Skin of body (tissue), 2 donors: ENCODE results near the gene METTL6. TPM values are rescaled to one million over a fixed set of nuclear protein-coding genes. Genes with fewer than 3 reads are reported as not detected.
"Not testable (repeated sequence)": the region's sequence is repeated elsewhere in the genome, so short reads cannot be mapped to it uniquely, and the experiment has no call there.

Experiments
- DNase-seq: peaks from one replicate; lab custom pipeline; 2025; lab: John Stamatoyannopoulos, UW
- total RNA-seq: library from RNA; depleted of rRNA; stranded (reverse); fragments of >200 nt; gene quantifications from one replicate; pipeline ENCODE4 v1.2.3, GENCODE V29; 2014

METTL6 gene
- 24.9 TPM for total RNA-seq

- peak; percentile 71 for DNase-seq
Observed at GRCh38 chr3:15427182-15427880, at the start of gene METTL6, which contains the start of gene EAF1. Gene METTL6, minus strand, starts transcription at chr3:15427544. Its CDS starts 1,033 bp downstream, at chr3:15426511. Gene EAF1, plus strand, starts transcription at chr3:15427598. Its CDS starts 182 bp downstream, at chr3:15427780.

- no peak for DNase-seq
Observed at GRCh38 chr3:15476378-15476777, 49.0 kb upstream of the METTL6 start.

- no peak for DNase-seq
Observed at GRCh38 chr3:15475161-15475560, 47.8 kb upstream of the METTL6 start.

- DNase-seq = no peak
Observed at GRCh38 chr3:15471861-15472260, 44.5 kb upstream of the METTL6 start.

- peak; percentile 32 for DNase-seq
Observed at GRCh38 chr3:15470849-15471248, 43.5 kb upstream of the METTL6 start.

GRCh38 chr3:15470261-15470660, 42.9 kb upstream of the METTL6 start:
- no peak for DNase-seq

- DNase-seq = peak; percentile 16
Observed at GRCh38 chr3:15467227-15468181, 40.2 kb upstream of the METTL6 start.

- DNase-seq = no peak
Observed at GRCh38 chr3:15465876-15466585, 38.7 kb upstream of the METTL6 start.

- DNase-seq = no peak
Observed at GRCh38 chr3:15462451-15462850, 35.1 kb upstream of the METTL6 start.

- no peak for DNase-seq
Observed at GRCh38 chr3:15460891-15461531, 33.7 kb upstream of the METTL6 start.

GRCh38 chr3:15458212-15458780, 31.0 kb upstream of the METTL6 start:
- no peak for DNase-seq

- not testable (repeated sequence) for DNase-seq
Observed at GRCh38 chr3:15456915-15457314, 29.6 kb upstream of the METTL6 start.

GRCh38 chr3:15456321-15456720, 29.0 kb upstream of the METTL6 start:
- no peak for DNase-seq

GRCh38 chr3:15455756-15456155, 28.4 kb upstream of the METTL6 start:
- no peak for DNase-seq

GRCh38 chr3:15454965-15455364, 27.6 kb upstream of the METTL6 start:
- no peak for DNase-seq

GRCh38 chr3:15453991-15454625, 26.8 kb upstream of the METTL6 start:
- DNase-seq = no peak

- no peak for DNase-seq
Observed at GRCh38 chr3:15453501-15453900, 26.2 kb upstream of the METTL6 start.

- DNase-seq = no peak
Observed at GRCh38 chr3:15452961-15453360, 25.6 kb upstream of the METTL6 start.

GRCh38 chr3:15452156-15452555, 24.8 kb upstream of the METTL6 start:
- DNase-seq = no peak
